GM21786 (cell line): ENCODE data around the gene CACNA1D.
"Not testable (repeated sequence)": the region's sequence is repeated elsewhere in the genome, so short reads cannot be mapped to it uniquely, and the experiment has no call there.

Experiments
- ATAC-seq: cut with Tn5 transposase; IDR thresholded peaks from one replicate; pipeline ENCODE4 v1.9.1; 2021; ENCODE audit not compliant: unreplicated experiment

The CACNA1D gene

GRCh38 chr3:53650424-53650823 is 156.0 kb downstream of the CACNA1D start:
- peak; percentile 82 for ATAC-seq

GRCh38 chr3:53650928-53651661 is 156.7 kb downstream of the CACNA1D start:
- ATAC-seq, result no peak

- no peak for ATAC-seq
Observed at GRCh38 chr3:53651927-53652326, 157.5 kb downstream of the CACNA1D start.

GRCh38 chr3:53657651-53658050 is 163.2 kb downstream of the CACNA1D start:
- ATAC-seq, result no peak

- ATAC-seq, result no peak
Observed at GRCh38 chr3:53658613-53659193, 164.3 kb downstream of the CACNA1D start.

- no peak for ATAC-seq
Observed at GRCh38 chr3:53659996-53660395, 165.6 kb downstream of the CACNA1D start.

- ATAC-seq, result no peak
Observed at GRCh38 chr3:53661480-53661879, 167.1 kb downstream of the CACNA1D start.

- not testable (repeated sequence) for ATAC-seq
Observed at GRCh38 chr3:53664812-53665211, 170.4 kb downstream of the CACNA1D start.

GRCh38 chr3:53665608-53666425 is 171.4 kb downstream of the CACNA1D start:
- no peak for ATAC-seq

- no peak for ATAC-seq
Observed at GRCh38 chr3:53668872-53669271, 174.5 kb downstream of the CACNA1D start.

GRCh38 chr3:53670721-53671120 is 176.3 kb downstream of the CACNA1D start:
- ATAC-seq, result no peak

- ATAC-seq, result no peak
Observed at GRCh38 chr3:53671192-53671960, 177.0 kb downstream of the CACNA1D start.

- no peak for ATAC-seq
Observed at GRCh38 chr3:53671961-53672299, 177.5 kb downstream of the CACNA1D start.

GRCh38 chr3:53672981-53673380 is 178.6 kb downstream of the CACNA1D start:
- ATAC-seq, result no peak

- ATAC-seq, result no peak
Observed at GRCh38 chr3:53673722-53674350, 179.4 kb downstream of the CACNA1D start.

- ATAC-seq, result no peak
Observed at GRCh38 chr3:53674582-53674981, 180.2 kb downstream of the CACNA1D start.

GRCh38 chr3:53675022-53675697 is 180.7 kb downstream of the CACNA1D start:
- no peak for ATAC-seq

- ATAC-seq, result no peak
Observed at GRCh38 chr3:53675942-53676341, 181.5 kb downstream of the CACNA1D start.

- ATAC-seq, result no peak
Observed at GRCh38 chr3:53677413-53677812, 183.0 kb downstream of the CACNA1D start.

- ATAC-seq, result no peak
Observed at GRCh38 chr3:53680028-53680427, 185.6 kb downstream of the CACNA1D start.
